H1 (cell line): Measurements from ENCODE around the gene TNS3.

Source experiments
- FOSL1 ChIP-seq: IDR thresholded peaks from 2 replicates; pipeline ENCODE4 v1.6.1; 2011; ENCODE audit warnings: mild to moderate bottlenecking, low read depth, low read length, moderate library complexity; ENCODE audit not compliant: insufficient read depth
- KDM4A ChIP-seq: IDR thresholded peaks from one replicate; pipeline ENCODE4 v1.7.1; 2012; ENCODE audit warnings: low read depth, mild to moderate bottlenecking, moderate library complexity, low read length, inconsistent platforms; ENCODE audit not compliant: severe bottlenecking
- RAD21 ChIP-seq, 2 experiments: IDR thresholded peaks in 1 of 2; conservative IDR thresholded peaks in 1 of 2; 2 replicates each; pipeline ENCODE4 v1.6.1; 2011; ENCODE audit warnings: low read depth in 2 of 2, low read length in 2 of 2, improper control_type of control experiment in 1 of 2, inconsistent platforms in 1 of 2, mild to moderate bottlenecking in 1 of 2, moderate library complexity in 1 of 2
- TF ChIP-seq, protein P1 (sequence below): IDR thresholded peaks from 2 replicates; pipeline ENCODE4 v1.6.1; 2012; ENCODE audit warnings: inconsistent platforms
- TF ChIP-seq, protein P2 (sequence below), 3 experiments: IDR thresholded peaks; 1 replicate in 2 of 3; 2 replicates in 1 of 3; pipeline versions ENCODE4 v1.5.1 to v1.6.1; 2011; ENCODE audit warnings: low read length in 3 of 3, mild to moderate bottlenecking in 3 of 3, inconsistent platforms in 2 of 3, low read depth in 1 of 3, moderate library complexity in 1 of 3; ENCODE audit not compliant: insufficient read depth in 1 of 3; ENCODE audit errors: control extremely low read depth in 1 of 3

- TF ChIP-seq, protein P1, sequence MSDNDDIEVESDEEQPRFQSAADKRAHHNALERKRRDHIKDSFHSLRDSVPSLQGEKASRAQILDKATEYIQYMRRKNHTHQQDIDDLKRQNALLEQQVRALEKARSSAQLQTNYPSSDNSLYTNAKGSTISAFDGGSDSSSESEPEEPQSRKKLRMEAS: no peak
- no peak for TF ChIP-seq RAD21 (IDR thresholded peaks at IDR 0.05 in 1 of 2, conservative IDR thresholded peaks at IDR 0.05 in 1 of 2; ENCODE audit: low read depth in 2 of 2, low read length in 2 of 2)
- TF ChIP-seq, protein P2, sequence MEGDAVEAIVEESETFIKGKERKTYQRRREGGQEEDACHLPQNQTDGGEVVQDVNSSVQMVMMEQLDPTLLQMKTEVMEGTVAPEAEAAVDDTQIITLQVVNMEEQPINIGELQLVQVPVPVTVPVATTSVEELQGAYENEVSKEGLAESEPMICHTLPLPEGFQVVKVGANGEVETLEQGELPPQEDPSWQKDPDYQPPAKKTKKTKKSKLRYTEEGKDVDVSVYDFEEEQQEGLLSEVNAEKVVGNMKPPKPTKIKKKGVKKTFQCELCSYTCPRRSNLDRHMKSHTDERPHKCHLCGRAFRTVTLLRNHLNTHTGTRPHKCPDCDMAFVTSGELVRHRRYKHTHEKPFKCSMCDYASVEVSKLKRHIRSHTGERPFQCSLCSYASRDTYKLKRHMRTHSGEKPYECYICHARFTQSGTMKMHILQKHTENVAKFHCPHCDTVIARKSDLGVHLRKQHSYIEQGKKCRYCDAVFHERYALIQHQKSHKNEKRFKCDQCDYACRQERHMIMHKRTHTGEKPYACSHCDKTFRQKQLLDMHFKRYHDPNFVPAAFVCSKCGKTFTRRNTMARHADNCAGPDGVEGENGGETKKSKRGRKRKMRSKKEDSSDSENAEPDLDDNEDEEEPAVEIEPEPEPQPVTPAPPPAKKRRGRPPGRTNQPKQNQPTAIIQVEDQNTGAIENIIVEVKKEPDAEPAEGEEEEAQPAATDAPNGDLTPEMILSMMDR (IDR thresholded peaks at IDR 0.05; ENCODE audit: control extremely low read depth in 1 of 3, insufficient read depth in 1 of 3, low read depth in 1 of 3, low read length in 3 of 3): no peak
- TF ChIP-seq KDM4A: no peak
- no peak for TF ChIP-seq FOSL1
Measured at GRCh38 chr7:47357361-47357760, 224.6 kb downstream of the TNS3 start.
